WTC11 (cell line): Measurements from ENCODE around the gene GJE1.

Experiments used
- CTCF ChIP-seq: fragments of 200-600 bp; IDR thresholded peaks from 2 replicates; pipeline ENCODE4 v1.8.0; 2022; ENCODE audit warnings: antibody characterized with exemption
- E2F4 ChIP-seq: sonication (generic); formaldehyde crosslinking; IDR thresholded peaks from 2 replicates; pipeline ENCODE4 v1.8.1; 2022; ENCODE audit warnings: low read depth, mild to moderate bottlenecking, moderate library complexity, missing genetic modification reagents, borderline replicate concordance
- IRF2 ChIP-seq: sonication (generic); formaldehyde crosslinking; IDR thresholded peaks from 2 replicates; pipeline ENCODE4 v1.8.0; 2022; ENCODE audit warnings: low read depth, missing genetic modification reagents, borderline replicate concordance
- JUN ChIP-seq: sonication (generic); formaldehyde crosslinking; IDR thresholded peaks from 2 replicates; pipeline ENCODE4 v1.8.0; 2023; ENCODE audit warnings: mild to moderate bottlenecking, missing genetic modification reagents
- ZNF232 ChIP-seq: sonication (generic); formaldehyde crosslinking; IDR thresholded peaks from 2 replicates; pipeline ENCODE4 v1.8.0; 2022; ENCODE audit warnings: mild to moderate bottlenecking, missing genetic modification reagents

GRCh38 chr6:142130814-142131213, 1.9 kb upstream of the GJE1 start:
- no peak for TF ChIP-seq CTCF
- no peak for TF ChIP-seq JUN (CRISPR knock-in tag)
- no peak for TF ChIP-seq IRF2 (CRISPR knock-in tag)
- no peak for TF ChIP-seq E2F4 (CRISPR knock-in tag)
- TF ChIP-seq ZNF232 = no peak
